HepG2 (cell line): ENCODE results near the gene ZNF558. TPM values are rescaled to one million over a fixed set of nuclear protein-coding genes. Genes with fewer than 3 reads are reported as not detected.

Source experiments
- ARNT2 ChIP-seq: sonication (generic); formaldehyde crosslinking; IDR thresholded peaks from 2 replicates; pipeline ENCODE4 v1.8.0; 2022; ENCODE audit warnings: mild to moderate bottlenecking, low read depth, missing genetic modification reagents, moderate library complexity
- CBFB ChIP-seq: sonication (generic); formaldehyde crosslinking; IDR thresholded peaks from 2 replicates; pipeline ENCODE4 v1.4.0; 2020; ENCODE audit warnings: missing genetic modification reagents
- CBX1 ChIP-seq: IDR thresholded peaks from one replicate; pipeline ENCODE4 v1.6.1; 2016; ENCODE audit warnings: antibody characterized with exemption, low read depth
- CC2D1A ChIP-seq: sonication (generic); formaldehyde crosslinking; IDR thresholded peaks from 2 replicates; pipeline ENCODE4 v1.8.1; 2023; ENCODE audit warnings: mild to moderate bottlenecking, missing genetic modification reagents
- KDM3A ChIP-seq: IDR thresholded peaks from 2 replicates; pipeline ENCODE4 v1.6.1; 2018; ENCODE audit warnings: low read depth, missing compliant biosample characterization
- KMT2B ChIP-seq: IDR thresholded peaks from 2 replicates; pipeline ENCODE4 v1.6.1; 2016; ENCODE audit warnings: missing genetic modification reagents, missing compliant biosample characterization
- MEIS1 ChIP-seq: sonication (generic); formaldehyde crosslinking; IDR thresholded peaks from 2 replicates; pipeline ENCODE4 v1.9.0; 2021; ENCODE audit warnings: mild to moderate bottlenecking, missing genetic modification reagents, moderate library complexity, borderline replicate concordance
- SKI ChIP-seq: fragments of 450-650 bp; IDR thresholded peaks from one replicate; pipeline ENCODE4 v1.6.1; 2018; ENCODE audit warnings: mild to moderate bottlenecking; ENCODE audit not compliant: partially characterized antibody
- TP53 ChIP-seq: sonication (generic); formaldehyde crosslinking; conservative IDR thresholded peaks from 2 replicates; pipeline ENCODE4 v1.4.0; 2020; ENCODE audit warnings: missing genetic modification reagents
- ZBTB3 ChIP-seq: sonication (generic); formaldehyde crosslinking; IDR thresholded peaks from 2 replicates; pipeline ENCODE4 v1.4.0; 2020; ENCODE audit warnings: low read depth, mild to moderate bottlenecking, moderate library complexity, missing genetic modification reagents, borderline replicate concordance
- ZNF10 ChIP-seq: sonication (generic); formaldehyde crosslinking; IDR thresholded peaks from 2 replicates; pipeline ENCODE4 v1.4.0; 2020; ENCODE audit warnings: mild to moderate bottlenecking, low read depth, missing genetic modification reagents, borderline replicate concordance
- ZNF24 ChIP-seq: fragments of 450-650 bp; IDR thresholded peaks from 2 replicates; pipeline ENCODE4 v1.6.1; 2017; ENCODE audit warnings: antibody characterized with exemption, mild to moderate bottlenecking
- ZNF839 ChIP-seq: sonication (generic); formaldehyde crosslinking; IDR thresholded peaks from 2 replicates; pipeline ENCODE4 v1.4.0; 2020; ENCODE audit warnings: missing genetic modification reagents, mild to moderate bottlenecking, borderline replicate concordance
- polyA plus RNA-seq, 8 experiments: library from polyadenylated mRNA; depleted of rRNA in 3 of 8; stranded (reverse) in 7 of 8; unstranded in 1 of 8; fragments of >200 nt; fragmentation: Illumina TruSeq in 4 of 8; extraction: Trizol in 4 of 8; gene quantifications; 2 replicates each; pipeline versions ENCODE4 v1.2.1 to v1.2.3, GENCODE V29; 2011 to 2016; ENCODE audit warnings: low read depth in 4 of 8, missing spikeins in 1 of 8, mixed read lengths in 1 of 8; ENCODE audit not compliant: insufficient read depth in 1 of 8
- total RNA-seq, 5 experiments: library from RNA; depleted of rRNA; stranded (reverse); fragments of >200 nt; fragmentation: Illumina TruSeq; extraction: Trizol; gene quantifications; 2 replicates each; pipeline ENCODE4 v1.2.3, GENCODE V29; 2016; ENCODE audit warnings: low read depth in 1 of 5
- TF ChIP-seq, protein P1 (sequence below): sonication (generic); formaldehyde crosslinking; IDR thresholded peaks from 2 replicates; pipeline ENCODE4 v1.9.0; 2021; ENCODE audit warnings: missing genetic modification reagents, borderline replicate concordance
- TF ChIP-seq, protein P2 (sequence below): sonication (generic); formaldehyde crosslinking; IDR thresholded peaks from 2 replicates; pipeline ENCODE4 v1.4.0; 2020; ENCODE audit warnings: mild to moderate bottlenecking, missing genetic modification reagents
- TF ChIP-seq, protein P3 (sequence below): sonication (generic); formaldehyde crosslinking; IDR thresholded peaks from 2 replicates; pipeline ENCODE4 v1.4.0; 2020; ENCODE audit warnings: missing genetic modification reagents
- TF ChIP-seq, protein P4 (sequence below): sonication (generic); formaldehyde crosslinking; IDR thresholded peaks from 2 replicates; pipeline ENCODE4 v1.8.1; 2023; ENCODE audit warnings: mild to moderate bottlenecking, missing genetic modification reagents
- TF ChIP-seq, protein P5 (sequence below): sonication (generic); formaldehyde crosslinking; IDR thresholded peaks from 2 replicates; pipeline ENCODE4 v1.5.1; 2020; ENCODE audit warnings: missing genetic modification reagents, mild to moderate bottlenecking, borderline replicate concordance
- TF ChIP-seq, protein P6 (sequence below): fragments of 450-650 bp; IDR thresholded peaks from 2 replicates; pipeline ENCODE4 v1.6.1; 2017

Gene ZNF558
- total and polyA plus RNA-seq, 2 of the 13 experiments (the other 11 are each of a cell fraction or from before 2014, with no cell fraction given) = 9.5 to 10.8 TPM

DNA sequence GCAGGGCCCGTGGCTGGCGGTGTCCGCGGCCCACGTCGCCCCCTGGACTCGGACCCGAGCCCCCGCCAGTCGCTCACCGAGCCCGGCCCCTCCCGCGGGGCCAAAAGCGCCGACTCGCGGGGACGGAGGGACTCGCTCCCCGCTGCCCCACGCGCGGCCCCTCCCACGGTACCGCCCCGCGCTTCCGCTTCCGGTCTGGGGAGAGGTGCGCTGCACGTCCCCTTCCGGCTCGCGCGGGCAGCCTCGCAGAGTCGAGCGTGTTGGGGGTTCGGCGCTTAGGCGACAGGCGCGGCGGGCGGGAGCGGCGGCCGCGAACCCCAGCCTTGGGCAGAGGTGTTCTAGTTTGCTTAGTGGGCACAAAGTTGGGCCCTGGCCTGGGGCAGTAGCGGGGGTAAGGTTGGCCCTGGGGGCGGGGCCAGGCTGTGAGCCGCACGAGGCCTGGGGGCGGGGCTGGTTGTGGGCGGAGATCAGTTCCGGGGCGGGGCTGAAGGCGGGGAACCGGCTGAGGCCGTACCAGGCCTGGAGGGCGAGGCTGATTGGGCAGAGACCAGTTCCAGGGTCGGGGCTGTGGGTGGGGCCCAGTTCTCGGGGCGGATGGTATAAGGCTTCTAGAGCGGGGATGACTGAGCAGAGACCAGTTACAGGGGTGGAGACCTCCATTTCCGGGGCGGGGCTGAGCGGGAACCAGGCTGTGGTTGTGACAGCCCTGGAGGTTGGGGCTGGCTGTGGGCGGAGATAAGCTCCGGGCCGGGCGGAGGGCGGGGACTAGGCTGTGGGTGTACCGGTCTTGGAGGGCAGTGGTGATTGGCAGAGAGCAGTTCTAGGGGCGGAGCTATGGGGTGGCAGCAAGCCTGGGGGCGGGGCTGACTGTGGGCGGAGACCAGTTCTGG is at the start of gene ZNF558, which contains the start of gene MBD3L1 (continued):
- TF ChIP-seq, protein P1, sequence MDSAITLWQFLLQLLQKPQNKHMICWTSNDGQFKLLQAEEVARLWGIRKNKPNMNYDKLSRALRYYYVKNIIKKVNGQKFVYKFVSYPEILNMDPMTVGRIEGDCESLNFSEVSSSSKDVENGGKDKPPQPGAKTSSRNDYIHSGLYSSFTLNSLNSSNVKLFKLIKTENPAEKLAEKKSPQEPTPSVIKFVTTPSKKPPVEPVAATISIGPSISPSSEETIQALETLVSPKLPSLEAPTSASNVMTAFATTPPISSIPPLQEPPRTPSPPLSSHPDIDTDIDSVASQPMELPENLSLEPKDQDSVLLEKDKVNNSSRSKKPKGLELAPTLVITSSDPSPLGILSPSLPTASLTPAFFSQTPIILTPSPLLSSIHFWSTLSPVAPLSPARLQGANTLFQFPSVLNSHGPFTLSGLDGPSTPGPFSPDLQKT = no peak
- TF ChIP-seq ZNF839 (CRISPR knock-in tag) (no peak), ZNF24 (no peak), KDM3A (CRISPR knock-in tag) (no peak), ARNT2 (CRISPR knock-in tag) (no peak), CBFB (CRISPR knock-in tag) (peak; percentile 43; the same call in 1 of the 2 replicates), SKI (peak; percentile 20), TP53 (CRISPR knock-in tag) (no peak), MEIS1 (CRISPR knock-in tag) (no peak), KMT2B (CRISPR knock-in tag) (no peak), CBX1 (peak; percentile 60), CC2D1A (CRISPR knock-in tag) (no peak), ZBTB3 (CRISPR knock-in tag) (no peak), ZNF10 (CRISPR knock-in tag) (no peak)
- TF ChIP-seq, protein P2, sequence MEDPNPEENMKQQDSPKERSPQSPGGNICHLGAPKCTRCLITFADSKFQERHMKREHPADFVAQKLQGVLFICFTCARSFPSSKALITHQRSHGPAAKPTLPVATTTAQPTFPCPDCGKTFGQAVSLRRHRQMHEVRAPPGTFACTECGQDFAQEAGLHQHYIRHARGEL (CRISPR knock-in tag) = no peak
- TF ChIP-seq, protein P3, sequence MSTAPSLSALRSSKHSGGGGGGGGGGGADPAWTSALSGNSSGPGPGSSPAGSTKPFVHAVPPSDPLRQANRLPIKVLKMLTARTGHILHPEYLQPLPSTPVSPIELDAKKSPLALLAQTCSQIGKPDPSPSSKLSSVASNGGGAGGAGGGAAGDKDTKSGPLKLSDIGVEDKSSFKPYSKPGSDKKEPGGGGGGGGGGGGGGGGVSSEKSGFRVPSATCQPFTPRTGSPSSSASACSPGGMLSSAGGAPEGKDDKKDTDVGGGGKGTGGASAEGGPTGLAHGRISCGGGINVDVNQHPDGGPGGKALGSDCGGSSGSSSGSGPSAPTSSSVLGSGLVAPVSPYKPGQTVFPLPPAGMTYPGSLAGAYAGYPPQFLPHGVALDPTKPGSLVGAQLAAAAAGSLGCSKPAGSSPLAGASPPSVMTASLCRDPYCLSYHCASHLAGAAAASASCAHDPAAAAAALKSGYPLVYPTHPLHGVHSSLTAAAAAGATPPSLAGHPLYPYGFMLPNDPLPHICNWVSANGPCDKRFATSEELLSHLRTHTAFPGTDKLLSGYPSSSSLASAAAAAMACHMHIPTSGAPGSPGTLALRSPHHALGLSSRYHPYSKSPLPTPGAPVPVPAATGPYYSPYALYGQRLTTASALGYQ = no peak
- TF ChIP-seq, protein P4, sequence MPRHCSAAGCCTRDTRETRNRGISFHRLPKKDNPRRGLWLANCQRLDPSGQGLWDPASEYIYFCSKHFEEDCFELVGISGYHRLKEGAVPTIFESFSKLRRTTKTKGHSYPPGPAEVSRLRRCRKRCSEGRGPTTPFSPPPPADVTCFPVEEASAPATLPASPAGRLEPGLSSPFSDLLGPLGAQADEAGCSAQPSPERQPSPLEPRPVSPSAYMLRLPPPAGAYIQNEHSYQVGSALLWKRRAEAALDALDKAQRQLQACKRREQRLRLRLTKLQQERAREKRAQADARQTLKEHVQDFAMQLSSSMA (CRISPR knock-in tag) = no peak
- TF ChIP-seq, protein P5, sequence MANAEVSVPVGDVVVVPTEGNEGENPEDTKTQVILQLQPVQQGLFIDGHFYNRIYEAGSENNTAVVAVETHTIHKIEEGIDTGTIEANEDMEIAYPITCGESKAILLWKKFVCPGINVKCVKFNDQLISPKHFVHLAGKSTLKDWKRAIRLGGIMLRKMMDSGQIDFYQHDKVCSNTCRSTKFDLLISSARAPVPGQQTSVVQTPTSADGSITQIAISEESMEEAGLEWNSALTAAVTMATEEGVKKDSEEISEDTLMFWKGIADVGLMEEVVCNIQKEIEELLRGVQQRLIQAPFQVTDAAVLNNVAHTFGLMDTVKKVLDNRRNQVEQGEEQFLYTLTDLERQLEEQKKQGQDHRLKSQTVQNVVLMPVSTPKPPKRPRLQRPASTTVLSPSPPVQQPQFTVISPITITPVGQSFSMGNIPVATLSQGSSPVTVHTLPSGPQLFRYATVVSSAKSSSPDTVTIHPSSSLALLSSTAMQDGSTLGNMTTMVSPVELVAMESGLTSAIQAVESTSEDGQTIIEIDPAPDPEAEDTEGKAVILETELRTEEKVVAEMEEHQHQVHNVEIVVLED (CRISPR knock-in tag) = no peak; the same call in 1 of the 2 replicates
- TF ChIP-seq, protein P6, sequence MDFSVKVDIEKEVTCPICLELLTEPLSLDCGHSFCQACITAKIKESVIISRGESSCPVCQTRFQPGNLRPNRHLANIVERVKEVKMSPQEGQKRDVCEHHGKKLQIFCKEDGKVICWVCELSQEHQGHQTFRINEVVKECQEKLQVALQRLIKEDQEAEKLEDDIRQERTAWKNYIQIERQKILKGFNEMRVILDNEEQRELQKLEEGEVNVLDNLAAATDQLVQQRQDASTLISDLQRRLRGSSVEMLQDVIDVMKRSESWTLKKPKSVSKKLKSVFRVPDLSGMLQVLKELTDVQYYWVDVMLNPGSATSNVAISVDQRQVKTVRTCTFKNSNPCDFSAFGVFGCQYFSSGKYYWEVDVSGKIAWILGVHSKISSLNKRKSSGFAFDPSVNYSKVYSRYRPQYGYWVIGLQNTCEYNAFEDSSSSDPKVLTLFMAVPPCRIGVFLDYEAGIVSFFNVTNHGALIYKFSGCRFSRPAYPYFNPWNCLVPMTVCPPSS = no peak
